ENCODE measurements around the gene TESK2. TPM values are rescaled to one million over a fixed set of nuclear protein-coding genes. Genes with fewer than 3 reads are reported as not detected.
"Not testable (repeated sequence)": the region's sequence is repeated elsewhere in the genome, so short reads cannot be mapped to it uniquely, and the experiment has no call there.

The TESK2 gene
- total RNA-seq, 1 donor from 2014 or later = 4.2 TPM

DNA sequence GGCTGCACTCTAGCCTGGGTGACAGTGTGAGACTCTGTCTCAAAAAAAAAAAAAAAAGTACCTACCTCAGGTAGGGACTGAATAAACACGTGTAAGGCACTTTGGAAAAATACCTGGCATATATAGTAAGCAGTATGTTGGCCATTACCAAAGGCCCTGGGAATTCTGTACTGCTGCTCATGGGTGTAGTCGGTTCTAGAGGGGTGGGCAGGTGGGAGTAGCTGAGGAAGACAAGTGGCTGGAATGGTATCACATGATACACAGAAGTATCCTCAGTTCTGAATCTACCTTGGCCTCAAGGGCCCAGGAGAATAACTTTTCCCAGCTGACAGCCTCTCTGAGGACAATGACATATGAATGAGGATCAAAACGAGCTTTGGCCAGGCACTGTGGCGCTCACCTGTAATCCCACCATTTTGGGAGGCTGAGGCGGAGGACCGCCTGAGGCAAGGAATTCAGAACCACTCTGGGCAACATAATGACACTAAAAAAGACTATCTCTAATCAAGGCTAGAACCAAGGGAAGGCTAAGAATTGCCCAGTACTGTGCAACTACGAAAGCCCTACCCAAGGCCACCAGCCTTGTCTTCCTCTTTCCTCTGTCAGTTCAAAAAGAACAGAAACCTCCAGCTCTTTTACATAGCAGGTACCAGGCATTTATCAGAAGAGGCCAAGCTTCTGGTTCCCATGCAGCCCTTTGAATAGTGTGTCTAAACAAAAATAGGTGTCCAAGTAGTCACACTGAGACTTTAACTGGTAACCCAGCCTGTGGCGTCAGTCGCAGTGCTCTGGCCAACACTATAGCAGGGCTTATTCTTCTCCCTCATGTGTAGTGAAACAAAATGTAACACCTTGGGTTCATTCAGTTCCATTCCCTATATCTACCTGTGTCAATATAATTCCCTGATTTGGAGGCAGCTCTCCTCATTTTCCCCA is 19.3 kb upstream of the TESK2 start:
- DNase-seq (ENCODE audit: low read depth in 2 of 2) = no peak

DNA sequence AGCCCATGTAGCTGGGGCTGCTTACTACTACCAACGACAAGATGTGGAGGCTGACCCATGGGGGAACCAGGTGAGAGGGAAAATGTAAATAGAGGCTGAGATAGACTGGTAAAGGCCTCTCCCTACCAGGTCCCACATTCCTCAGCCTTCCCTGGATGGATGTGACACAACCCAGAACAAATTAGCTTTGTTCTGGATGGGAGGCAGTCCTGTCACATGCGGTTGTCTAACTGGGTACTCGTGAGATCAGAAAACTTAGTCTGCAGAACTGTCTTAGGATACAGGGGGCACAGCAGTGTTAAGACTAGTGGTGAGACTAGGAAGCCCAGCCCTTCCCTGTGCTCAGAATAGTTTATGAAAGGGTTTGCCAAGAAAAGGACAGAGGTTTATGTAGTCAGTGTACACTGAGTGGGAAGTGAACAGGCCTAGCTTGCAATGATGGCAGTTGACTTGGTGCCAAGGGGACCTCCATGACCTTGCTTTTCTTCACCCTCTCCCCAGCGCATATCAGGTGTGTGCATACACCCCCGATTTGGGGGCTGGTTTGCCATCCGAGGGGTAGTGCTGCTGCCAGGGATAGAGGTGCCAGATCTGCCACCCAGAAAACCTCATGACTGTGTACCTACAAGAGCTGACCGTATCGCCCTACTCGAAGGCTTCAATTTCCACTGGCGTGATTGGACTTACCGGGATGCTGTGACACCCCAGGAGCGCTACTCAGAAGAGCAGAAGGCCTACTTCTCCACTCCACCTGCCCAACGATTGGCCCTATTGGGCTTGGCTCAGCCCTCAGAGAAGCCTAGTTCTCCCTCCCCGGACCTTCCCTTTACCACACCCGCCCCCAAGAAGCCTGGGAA is 17.6 kb upstream of the TESK2 start:
- DNase-seq (ENCODE audit: low read depth in 2 of 2) = no peak

DNA sequence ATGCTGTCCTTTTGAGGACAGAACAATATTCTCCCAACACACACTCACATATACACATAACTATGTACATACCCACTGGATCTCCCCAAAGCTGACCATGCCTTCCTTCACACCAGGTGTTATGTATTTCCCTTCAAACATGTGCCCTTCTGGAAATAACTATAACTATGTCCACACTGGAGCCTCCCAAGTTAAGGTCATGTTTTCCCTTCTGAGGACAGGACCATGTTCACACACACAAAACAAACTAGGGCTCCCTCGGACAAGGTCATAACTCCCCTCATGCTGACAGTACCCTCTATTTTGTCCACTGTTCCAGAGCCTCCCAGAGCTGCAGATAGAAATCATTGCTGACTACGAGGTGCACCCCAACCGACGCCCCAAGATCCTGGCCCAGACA is 16.9 kb upstream of the TESK2 start:
- no peak for DNase-seq (ENCODE audit: low read depth in 2 of 2)

DNA sequence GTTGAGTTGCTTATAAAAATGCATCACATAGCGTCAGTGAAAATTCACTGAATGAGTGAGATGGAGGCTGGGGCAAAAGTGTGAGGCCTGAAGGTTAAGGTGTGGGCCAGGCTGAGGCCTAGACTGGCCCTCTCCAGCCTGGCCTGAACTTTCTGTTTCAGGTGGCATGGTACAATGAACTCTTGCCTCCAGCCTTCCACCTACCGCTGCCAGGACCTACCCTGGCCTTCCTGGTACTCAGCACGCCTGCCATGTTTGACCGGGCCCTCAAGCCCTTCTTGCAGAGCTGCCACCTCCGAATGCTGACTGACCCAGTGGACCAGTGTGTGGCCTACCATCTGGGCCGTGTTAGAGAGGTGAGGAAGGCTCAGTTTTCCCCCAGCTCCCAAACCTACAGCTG is 16.2 kb upstream of the TESK2 start:
- DNase-seq (ENCODE audit: low read depth in 2 of 2) = no peak

DNA sequence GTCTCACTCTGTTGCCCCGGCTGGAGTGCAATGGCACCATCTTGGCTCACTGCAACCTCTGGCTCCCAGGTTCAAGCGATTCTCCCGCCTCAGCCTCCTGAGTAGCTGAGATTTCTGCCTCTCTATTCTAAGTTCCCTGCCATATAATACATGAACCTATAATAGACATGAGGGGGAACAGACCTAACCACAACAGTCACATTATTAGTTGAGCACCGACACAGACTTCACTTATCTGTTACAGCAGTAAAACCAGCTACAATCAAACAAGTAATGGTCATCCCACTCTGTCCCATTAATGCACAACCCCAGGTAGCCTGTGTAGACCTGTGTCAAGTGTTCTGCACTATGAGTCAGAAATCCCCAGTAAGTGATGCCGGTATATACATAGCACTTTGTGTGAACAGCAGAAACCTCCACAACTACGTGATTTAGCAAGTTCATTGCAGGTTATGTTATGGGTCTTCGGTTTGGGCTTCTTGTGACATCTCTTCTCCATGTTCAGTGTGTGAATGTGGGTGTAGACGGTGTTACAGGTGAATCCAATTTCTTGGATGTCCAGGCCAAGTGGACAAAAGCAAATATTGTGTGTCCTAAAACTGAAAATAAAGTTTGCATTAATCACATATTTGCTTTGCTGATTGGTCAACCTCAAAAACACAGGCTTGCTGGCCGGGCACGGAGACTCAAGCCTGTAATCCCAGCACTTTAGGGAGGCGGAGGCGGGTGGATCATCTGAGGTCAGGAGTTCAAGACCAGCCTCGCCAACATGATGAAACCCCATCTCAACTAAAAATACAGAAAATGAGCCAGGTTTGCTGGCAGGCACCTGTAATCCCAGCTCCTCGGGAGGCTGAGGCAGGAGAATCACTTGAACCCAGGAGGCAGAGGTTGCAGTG is 12.7 kb upstream of the TESK2 start:
- DNase-seq (ENCODE audit: low read depth in 2 of 2) = no peak

DNA sequence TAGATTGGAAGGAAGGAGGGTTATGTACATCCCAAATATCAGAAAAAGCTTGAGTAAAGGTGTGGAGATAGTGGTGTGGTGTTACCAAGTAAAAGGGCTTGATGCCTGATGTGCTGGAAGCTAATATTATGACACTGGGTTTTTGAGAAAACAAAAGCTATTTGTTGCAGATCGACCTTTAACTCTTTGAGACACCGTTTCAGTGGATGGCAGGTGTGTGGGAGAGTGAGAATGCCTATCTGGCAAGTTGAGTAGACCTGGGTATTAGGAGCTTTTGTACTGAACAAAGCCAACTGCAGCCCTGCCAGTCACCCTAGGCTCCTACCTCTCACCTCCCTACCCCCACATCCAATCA is 10.5 kb upstream of the TESK2 start:
- DNase-seq (ENCODE audit: low read depth in 2 of 2) = no peak

DNA sequence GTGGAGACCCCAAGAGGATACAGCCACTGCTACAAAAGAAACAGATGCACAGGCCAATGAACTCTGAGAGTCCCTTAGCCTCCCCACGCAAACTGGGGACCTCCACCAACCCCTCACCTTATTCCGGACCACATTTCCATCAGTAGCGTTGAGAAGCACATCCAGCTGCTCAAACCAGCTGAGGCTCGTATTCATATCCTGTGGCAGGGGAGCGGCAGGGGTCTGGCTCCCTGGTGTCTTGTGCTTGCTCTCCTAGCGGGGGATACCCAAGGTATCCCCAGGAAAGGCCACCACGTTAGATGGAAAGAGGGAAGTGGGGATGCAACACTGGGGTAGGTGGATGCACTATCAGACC is 8.4 kb upstream of the TESK2 start:
- peak in 1 of 2 donors; percentile 14 for DNase-seq (ENCODE audit: low read depth in 2 of 2)

DNA sequence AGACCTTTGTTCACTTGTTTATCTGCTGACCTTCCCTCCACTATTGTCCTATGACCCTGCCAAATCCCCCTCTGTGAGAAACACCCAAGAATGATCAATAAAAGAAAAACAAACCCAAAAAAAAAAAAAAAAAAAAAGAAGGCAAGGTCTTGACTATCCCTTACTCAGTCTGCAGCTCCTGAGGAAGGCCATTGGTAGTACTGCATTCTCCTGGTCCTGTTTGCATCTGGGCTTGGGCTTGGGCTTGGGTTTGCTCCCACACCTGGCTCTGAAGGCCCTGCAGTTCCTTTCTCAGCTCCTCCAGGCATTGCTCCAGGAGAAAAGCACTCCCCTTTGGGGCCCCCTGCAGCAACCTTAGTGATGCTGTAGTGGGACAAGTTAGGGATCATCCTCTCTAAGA is 7.3 kb upstream of the TESK2 start:
- no peak for DNase-seq (ENCODE audit: low read depth in 2 of 2)

DNA sequence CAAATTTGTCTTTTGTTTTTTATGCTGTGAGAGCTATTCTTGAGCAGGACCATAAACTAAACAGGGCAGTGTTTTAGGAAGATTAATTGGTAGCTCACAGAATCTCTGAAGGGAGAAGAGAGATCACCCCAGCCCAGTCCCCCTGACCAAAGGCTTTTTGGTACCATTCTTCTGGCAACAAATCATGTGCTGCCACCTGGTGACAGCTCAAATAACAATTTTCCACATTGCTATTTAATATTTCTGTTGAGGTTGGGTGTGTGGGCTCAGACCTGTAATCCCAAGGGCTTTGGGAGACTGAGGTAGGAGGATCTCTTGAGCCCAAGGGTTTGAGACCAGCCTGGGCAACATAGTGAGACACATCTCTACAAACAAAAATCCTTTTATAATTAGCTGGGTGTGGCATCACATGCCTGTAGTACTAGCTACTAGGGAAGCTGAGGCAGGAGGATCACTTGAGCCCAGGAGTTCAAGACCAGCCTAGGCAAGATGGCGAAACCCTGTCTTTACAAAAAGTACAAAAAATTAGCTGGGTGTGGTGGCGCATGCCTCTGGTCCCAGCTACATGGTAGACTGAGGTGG is 2.2 kb upstream of the TESK2 start:
- DNase-seq (ENCODE audit: low read depth in 2 of 2) = peak; percentile 63 to 75

DNA sequence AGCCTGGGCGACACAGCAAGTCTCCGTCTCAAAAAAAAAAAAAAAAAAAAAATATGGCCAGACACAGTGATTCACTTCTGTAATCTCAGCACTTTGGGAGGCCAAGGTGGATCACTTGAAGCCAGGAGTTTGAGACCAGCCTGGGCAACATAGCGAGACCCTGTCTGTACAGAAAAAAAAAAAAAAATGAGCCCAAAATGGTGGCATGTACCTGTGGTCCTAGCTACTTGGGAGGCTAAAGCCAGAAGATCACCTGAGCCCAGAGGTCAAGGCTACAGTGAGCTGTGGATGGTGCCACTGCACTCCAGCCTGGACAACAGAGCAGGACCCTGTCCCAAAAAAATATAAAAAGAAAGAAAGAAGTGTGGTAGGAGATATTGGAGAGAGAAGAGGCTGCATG is 1.7 kb upstream of the TESK2 start:
- DNase-seq (ENCODE audit: low read depth in 2 of 2) = no peak

DNA sequence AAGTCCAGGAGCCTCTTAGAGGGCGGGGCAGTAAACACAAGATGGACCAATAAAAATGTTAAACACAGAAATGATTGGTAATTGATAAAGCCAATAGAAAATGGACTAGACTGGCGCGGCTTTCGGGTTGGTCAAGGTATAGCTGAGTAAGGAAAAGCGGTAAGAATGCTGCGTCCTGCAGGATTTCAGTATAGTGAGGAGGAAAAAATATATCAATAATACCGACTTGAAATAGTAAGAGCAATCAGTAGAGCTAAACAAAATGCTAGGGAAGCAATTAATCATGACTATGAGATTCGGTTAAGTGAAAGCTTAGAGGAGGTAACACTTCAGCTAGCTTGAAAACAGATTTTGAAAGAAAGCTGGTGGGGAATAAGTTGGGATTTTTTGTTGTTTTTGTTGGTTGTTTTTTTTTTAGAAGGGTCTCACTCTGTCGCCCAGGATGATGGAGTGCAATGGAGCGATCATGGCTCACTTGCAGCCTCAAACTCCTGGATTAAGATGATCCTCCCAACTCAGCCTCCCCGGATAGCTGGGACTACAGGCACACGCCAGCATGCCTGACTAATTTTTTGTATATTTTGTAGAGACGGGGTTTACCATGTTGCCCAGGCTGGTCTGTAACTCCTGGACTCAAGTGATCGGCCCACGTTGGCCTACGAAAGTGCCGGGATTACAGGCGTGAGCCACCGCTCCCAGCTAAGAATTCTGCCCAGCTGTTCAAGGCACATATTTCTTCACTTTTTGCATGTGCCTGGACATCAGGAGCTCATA is 711 bp upstream of the TESK2 start:
- no peak for DNase-seq (ENCODE audit: low read depth in 2 of 2)

DNA sequence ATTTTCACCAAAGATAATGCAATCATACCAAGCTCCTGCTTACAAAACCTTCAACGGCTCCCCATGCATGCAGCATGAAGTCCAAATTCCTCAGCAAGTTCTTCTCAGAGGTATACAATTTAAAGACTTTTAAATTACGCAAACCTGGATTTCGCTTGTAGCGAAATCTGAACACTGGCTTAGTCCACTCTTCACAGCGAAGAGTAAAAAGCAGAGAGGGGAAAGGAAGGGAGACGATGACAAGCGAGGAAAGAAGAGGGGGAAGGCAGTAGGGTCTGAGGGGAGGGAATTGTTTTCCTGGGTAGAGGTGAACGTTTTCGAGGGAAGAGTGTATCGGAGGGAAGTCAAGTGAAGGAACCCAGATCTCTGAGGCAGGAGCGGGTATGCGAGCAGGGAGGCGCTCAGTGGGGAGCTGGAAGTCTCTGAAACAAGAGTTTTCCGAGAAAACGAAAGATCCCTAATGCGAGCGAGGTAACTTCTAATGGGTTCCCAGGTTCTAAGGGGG is 790 bp downstream of the TESK2 start:
- no peak for DNase-seq (ENCODE audit: low read depth in 2 of 2)

DNA sequence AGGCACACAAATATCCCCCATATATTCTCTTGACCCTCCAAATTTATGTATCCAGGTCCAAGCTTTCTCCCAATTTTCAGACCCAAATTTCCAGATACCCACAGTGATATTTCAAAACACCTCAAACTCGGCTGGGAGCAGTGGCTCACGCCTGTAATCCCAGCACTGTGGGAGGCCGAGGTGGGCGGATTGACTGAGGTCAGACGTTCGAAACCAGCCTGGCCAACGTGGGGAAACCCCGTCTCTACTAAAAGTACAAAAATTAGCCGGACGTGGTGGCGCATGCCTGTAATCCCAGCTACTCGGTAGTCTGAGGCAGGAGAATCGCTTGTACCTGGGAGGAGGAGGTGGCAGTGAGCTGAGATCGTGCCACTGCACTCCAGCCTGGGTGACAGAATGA is 1.6 kb downstream of the TESK2 start:
- DNase-seq (ENCODE audit: low read depth in 2 of 2) = not testable (repeated sequence)

DNA sequence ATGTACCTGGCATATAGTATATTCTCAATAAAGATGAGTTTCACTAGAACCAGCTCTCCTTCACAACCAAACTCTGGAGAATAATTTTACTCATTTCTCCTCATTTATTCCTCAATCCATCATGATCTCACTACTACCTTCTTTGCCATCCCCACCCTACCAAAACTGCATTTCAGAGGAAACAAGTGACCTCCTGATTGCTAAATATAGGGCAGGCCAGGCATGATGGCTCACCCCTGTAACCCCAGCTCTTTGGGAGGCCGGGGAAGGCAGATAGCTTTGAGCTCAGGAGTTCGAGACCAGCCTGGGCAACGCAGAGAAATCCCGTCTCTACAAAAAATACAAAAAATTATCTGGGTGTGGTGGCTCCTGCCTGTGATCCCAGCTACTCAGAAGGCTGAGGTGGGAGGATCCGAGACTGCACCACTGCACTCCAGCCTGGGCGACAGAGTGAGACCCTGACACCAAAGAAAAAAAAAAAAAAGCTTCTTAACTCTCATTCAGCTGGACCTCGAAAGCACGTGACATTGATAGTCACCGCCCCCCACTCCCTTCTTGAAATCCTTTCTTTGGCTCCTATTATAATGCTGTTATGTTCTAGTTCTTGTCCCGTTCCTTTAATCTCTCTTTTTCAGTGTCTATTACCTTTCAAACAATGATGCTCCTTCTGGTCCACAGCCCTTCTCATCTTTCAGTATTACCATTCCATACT is 2.1 kb downstream of the TESK2 start:
- no peak for DNase-seq (ENCODE audit: low read depth in 2 of 2)

DNA sequence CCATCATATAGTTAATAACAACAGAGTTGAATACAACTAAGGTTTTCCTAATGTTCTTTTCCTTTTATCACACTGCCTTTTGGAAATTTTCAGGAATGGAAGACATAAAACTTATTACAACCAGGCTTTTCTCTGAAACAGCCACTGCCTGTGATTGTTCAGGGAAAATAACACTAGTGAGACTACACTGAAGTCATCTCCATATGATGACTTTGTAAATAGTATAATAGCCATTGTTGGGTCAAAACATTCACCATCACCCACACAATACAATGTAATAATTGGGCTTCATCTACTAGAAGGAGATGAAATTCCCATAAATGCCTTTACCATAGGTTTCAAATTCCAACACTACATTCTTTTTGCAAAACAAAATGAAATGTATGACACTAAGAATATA is 5.0 kb downstream of the TESK2 start:
- DNase-seq (ENCODE audit: low read depth in 2 of 2) = no peak

DNA sequence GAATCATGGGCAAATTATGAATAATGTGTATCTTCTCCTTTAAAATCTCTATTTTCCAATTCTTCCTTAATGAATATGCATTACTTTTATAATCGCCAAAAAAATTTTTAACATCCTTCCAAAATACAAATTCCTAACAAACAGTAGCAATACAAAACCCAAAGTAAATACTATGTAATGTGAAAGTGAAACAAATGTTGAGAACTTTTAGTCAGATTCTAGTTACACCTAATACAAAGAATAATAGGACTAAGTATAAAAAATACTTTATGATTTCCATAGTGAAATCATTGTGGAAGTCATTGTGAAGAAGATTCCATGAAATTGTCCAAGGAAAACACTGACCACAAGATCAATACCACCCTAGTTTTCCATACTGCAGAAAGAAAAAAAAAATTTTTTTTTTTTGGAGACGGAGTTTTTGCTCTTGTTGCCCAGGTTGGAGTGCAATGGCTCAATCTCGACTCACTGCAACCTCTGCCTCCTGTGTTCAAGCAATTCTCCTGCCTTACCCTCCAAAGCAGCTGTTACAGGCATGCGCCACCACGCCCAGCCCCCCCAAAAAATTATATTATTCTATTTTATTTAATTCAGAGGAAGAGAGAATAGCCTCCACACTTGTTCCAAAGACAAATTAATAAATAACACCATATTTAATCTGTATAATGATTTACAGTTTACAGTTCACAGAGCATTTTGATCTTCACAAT is 11.8 kb downstream of the TESK2 start:
- DNase-seq (ENCODE audit: low read depth in 2 of 2) = no peak

DNA sequence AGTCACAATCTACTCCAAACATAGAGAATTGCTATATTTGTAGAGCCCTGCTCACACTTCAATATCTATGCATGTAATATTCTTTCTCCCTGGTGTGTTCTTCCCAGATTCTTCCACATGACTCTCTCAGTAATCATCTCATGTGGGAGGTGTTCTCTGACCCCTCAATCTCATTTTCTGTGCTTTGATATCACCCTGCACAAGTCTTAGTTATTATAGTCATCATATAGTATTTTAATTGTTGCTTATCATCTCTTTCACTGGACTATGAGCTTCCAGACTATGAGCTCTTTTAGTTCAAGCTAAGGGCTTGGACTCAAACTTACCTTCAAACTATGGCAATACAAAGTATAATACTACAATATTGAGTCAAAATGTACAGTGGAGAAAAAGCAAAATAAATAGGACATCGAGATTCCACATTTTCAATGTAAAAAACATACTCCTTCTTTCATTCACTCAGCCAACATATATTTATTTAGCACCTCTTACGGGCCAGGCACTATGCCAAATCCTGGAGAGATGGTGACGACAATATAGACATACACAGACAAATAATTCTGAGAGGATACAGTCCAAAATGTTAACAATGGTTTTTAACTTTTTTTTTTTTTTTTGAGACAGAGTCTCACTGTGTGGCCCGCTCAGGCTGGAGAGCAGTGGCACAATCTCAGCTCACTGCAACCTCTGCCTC is 12.7 kb downstream of the TESK2 start:
- DNase-seq (ENCODE audit: low read depth in 2 of 2) = no peak

DNA sequence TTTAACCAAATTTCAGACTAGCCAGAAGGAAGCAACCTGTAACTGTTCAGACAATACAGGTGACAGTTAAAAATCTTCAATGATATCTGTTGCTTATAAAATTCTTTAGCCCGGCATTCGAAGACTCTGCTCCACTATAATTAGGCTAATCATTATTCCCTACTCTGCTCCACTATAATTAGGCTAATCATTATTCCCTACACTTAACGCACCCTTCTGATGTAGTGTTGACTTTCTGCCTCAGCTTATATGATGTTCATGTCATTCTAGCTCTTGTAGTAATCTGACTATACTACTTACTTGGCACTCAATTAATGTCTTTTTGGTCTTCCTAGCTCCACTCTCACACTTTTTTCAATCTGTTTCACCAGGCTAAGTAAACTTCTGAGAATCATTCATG is 13.3 kb downstream of the TESK2 start:
- no peak for DNase-seq (ENCODE audit: low read depth in 2 of 2)

Measured in dermis microvascular lymphatic vessel endothelial cell (primary cell).